Stimulated activated CD4-positive, alpha-beta T cell treated with anti-CD3 and anti-CD28 coated beads, Interleukin-4, amount 100 ng/mL, for 4 hours (primary cell): Measurements from ENCODE around the gene METTL1.

Experiments used
- DNase-seq, 2 experiments: peaks; one replicate each; pipeline ENCODE4 v3.0.0-alpha.2; 2020

METTL1 gene

GRCh38 chr12:57767305-57767698 is 4.6 kb downstream of the METTL1 start:
- no peak for DNase-seq

- DNase-seq, result no peak
Measured at GRCh38 chr12:57766464-57767304, 5.2 kb downstream of the METTL1 start, which contains the start of gene CYP27B1. TSS of gene CYP27B1 (minus strand) at chr12:57767078. CDS start at chr12:57767041, 37 bp downstream.

GRCh38 chr12:57765698-57766463 is 6.0 kb downstream of the METTL1 start:
- DNase-seq, result no peak

- DNase-seq, result peak; percentile 51 to 64
Measured at GRCh38 chr12:57765003-57765697, 6.8 kb downstream of the METTL1 start.

GRCh38 chr12:57764662-57765002 is 7.3 kb downstream of the METTL1 start:
- peak in 1 of 2 experiments; percentile 42 for DNase-seq

- DNase-seq, result no peak
Measured at GRCh38 chr12:57763881-57764661, 7.8 kb downstream of the METTL1 start.

GRCh38 chr12:57762463-57762862 is 9.4 kb downstream of the METTL1 start:
- no peak for DNase-seq

GRCh38 chr12:57761391-57761998 is 10.4 kb downstream of the METTL1 start:
- DNase-seq, result no peak

- DNase-seq, result no peak
Measured at GRCh38 chr12:57760347-57760982, 11.4 kb downstream of the METTL1 start.

- peak in 1 of 2 experiments; percentile 45 for DNase-seq
Measured at GRCh38 chr12:57759360-57759980, 12.4 kb downstream of the METTL1 start.

GRCh38 chr12:57758552-57759359 is 13.1 kb downstream of the METTL1 start:
- no peak for DNase-seq

GRCh38 chr12:57757771-57758170 is 14.1 kb downstream of the METTL1 start:
- no peak for DNase-seq

GRCh38 chr12:57756406-57757341 is 15.2 kb downstream of the METTL1 start:
- peak; percentile 65 to 70 for DNase-seq

- no peak for DNase-seq
Measured at GRCh38 chr12:57755454-57756372, 16.2 kb downstream of the METTL1 start.

- no peak for DNase-seq
Measured at GRCh38 chr12:57755194-57755453, 16.8 kb downstream of the METTL1 start.

GRCh38 chr12:57754411-57755193 is 17.3 kb downstream of the METTL1 start, which contains the start of gene MARCHF9:
TSS of gene MARCHF9 (plus strand) at chr12:57755103. CDS start at chr12:57755529, 426 bp downstream.
- peak; percentile 81 to 87 for DNase-seq

- no peak for DNase-seq
Measured at GRCh38 chr12:57753756-57754337, 18.1 kb downstream of the METTL1 start.
